ENCODE results near the gene NCKAP5L.
"Not testable (repeated sequence)": the region's sequence is repeated elsewhere in the genome, so short reads cannot be mapped to it uniquely, and the experiment has no call there.

The NCKAP5L gene

GRCh38 chr12:49792181-49792970 is 35.8 kb downstream of the NCKAP5L start:
- peaks cover 6% of the 10 kb centered on the region for H3K9me3 ChIP-seq (ENCODE audit: control insufficient read depth, low read length)
- H3K4me1 ChIP-seq (ENCODE audit: control insufficient read depth, insufficient read depth, low read length, poor library complexity, severe bottlenecking) = peaks cover 6% of the 10 kb centered on the region
- WGBS, 2 experiments (ENCODE audit: insufficient coverage in 2 of 2) = 92 to 100% methylated on average over 4 to 6 of the region's 20 CpGs
- peaks cover 78% of the 10 kb centered on the region for H3K36me3 ChIP-seq (ENCODE audit: control insufficient read depth, insufficient read depth, low read length)
- no peak overlapping the region for H3K4me3 ChIP-seq (ENCODE audit: extremely low read depth, insufficient read depth, low read length, poor library complexity, severe bottlenecking)
- no peak overlapping the region for H3K27ac ChIP-seq (ENCODE audit: low read depth, low read length, severe bottlenecking)

- H3K27ac ChIP-seq (ENCODE audit: low read depth, low read length, severe bottlenecking) = no peak overlapping the region
- 93 to 97% methylated on average over 14 to 23 of the region's 23 CpGs for WGBS, 2 experiments (ENCODE audit: insufficient coverage in 2 of 2)
- H3K36me3 ChIP-seq (ENCODE audit: control insufficient read depth, insufficient read depth, low read length) = peaks cover 71% of the 10 kb centered on the region
- peaks cover 6% of the 10 kb centered on the region for H3K4me1 ChIP-seq (ENCODE audit: control insufficient read depth, insufficient read depth, low read length, poor library complexity, severe bottlenecking)
- peaks cover 6% of the 10 kb centered on the region for H3K9me3 ChIP-seq (ENCODE audit: control insufficient read depth, low read length)
- no peak overlapping the region for H3K4me3 ChIP-seq (ENCODE audit: extremely low read depth, insufficient read depth, low read length, poor library complexity, severe bottlenecking)
Measured at GRCh38 chr12:49791700-49792099, 36.5 kb downstream of the NCKAP5L start.

- Histone ChIP-seq H3K4me1 (ENCODE audit: control insufficient read depth, insufficient read depth, low read length, poor library complexity, severe bottlenecking) (peaks cover 6% of the 10 kb centered on the region), H3K27ac (ENCODE audit: low read depth, low read length, severe bottlenecking) (no peak overlapping the region), H3K9me3 (ENCODE audit: control insufficient read depth, low read length) (peaks cover 6% of the 10 kb centered on the region), H3K4me3 (ENCODE audit: extremely low read depth, insufficient read depth, low read length, poor library complexity, severe bottlenecking) (no peak overlapping the region), H3K36me3 (ENCODE audit: control insufficient read depth, insufficient read depth, low read length) (peaks cover 64% of the 10 kb centered on the region)
- WGBS, 2 experiments (ENCODE audit: insufficient coverage in 2 of 2) = 95 to 98% methylated on average over 14 to 15 of the region's 22 CpGs
Measured at GRCh38 chr12:49790741-49791555, 37.3 kb downstream of the NCKAP5L start.

GRCh38 chr12:49789992-49790391 is 38.2 kb downstream of the NCKAP5L start:
- Histone ChIP-seq H3K4me1 (ENCODE audit: control insufficient read depth, insufficient read depth, low read length, poor library complexity, severe bottlenecking) (peaks cover 6% of the 10 kb centered on the region), H3K36me3 (ENCODE audit: control insufficient read depth, insufficient read depth, low read length) (peaks cover 54% of the 10 kb centered on the region), H3K9me3 (ENCODE audit: control insufficient read depth, low read length) (peaks cover 6% of the 10 kb centered on the region), H3K4me3 (ENCODE audit: extremely low read depth, insufficient read depth, low read length, poor library complexity, severe bottlenecking) (no peak overlapping the region), H3K27ac (ENCODE audit: low read depth, low read length, severe bottlenecking) (no peak overlapping the region)
- WGBS, 2 experiments (ENCODE audit: insufficient coverage in 2 of 2) = 78 to 96% methylated on average over 2 to 3 of the region's 3 CpGs

- Histone ChIP-seq H3K36me3 (ENCODE audit: control insufficient read depth, insufficient read depth, low read length) (peaks cover 32% of the 10 kb centered on the region), H3K9me3 (ENCODE audit: control insufficient read depth, low read length) (peaks cover 6% of the 10 kb centered on the region), H3K27ac (ENCODE audit: low read depth, low read length, severe bottlenecking) (no peak overlapping the region), H3K4me1 (ENCODE audit: control insufficient read depth, insufficient read depth, low read length, poor library complexity, severe bottlenecking) (peaks cover 6% of the 10 kb centered on the region), H3K4me3 (ENCODE audit: extremely low read depth, insufficient read depth, low read length, poor library complexity, severe bottlenecking) (no peak overlapping the region)
- WGBS, 2 experiments (ENCODE audit: insufficient coverage in 2 of 2) = no CpG with 5 or more reads among the region's 2 CpGs
Measured at GRCh38 chr12:49787672-49788071, 40.5 kb downstream of the NCKAP5L start.

GRCh38 chr12:49784756-49785409 is 43.3 kb downstream of the NCKAP5L start:
- no peak overlapping the region for H3K4me3 ChIP-seq (ENCODE audit: extremely low read depth, insufficient read depth, low read length, poor library complexity, severe bottlenecking)
- 100% methylated on average over 3 of the region's 4 CpGs; no CpG with 5 or more reads in 1 of the 2 experiments for WGBS, 2 experiments (ENCODE audit: insufficient coverage in 2 of 2)
- peaks cover 9% of the 10 kb centered on the region for H3K36me3 ChIP-seq (ENCODE audit: control insufficient read depth, insufficient read depth, low read length)
- H3K9me3 ChIP-seq (ENCODE audit: control insufficient read depth, low read length) = peaks cover 6% of the 10 kb centered on the region
- H3K27ac ChIP-seq (ENCODE audit: low read depth, low read length, severe bottlenecking) = no peak overlapping the region
- H3K4me1 ChIP-seq (ENCODE audit: control insufficient read depth, insufficient read depth, low read length, poor library complexity, severe bottlenecking) = no peaks in the 10 kb centered on the region

- Histone ChIP-seq H3K4me3 (ENCODE audit: extremely low read depth, insufficient read depth, low read length, poor library complexity, severe bottlenecking) (no peak overlapping the region), H3K4me1 (ENCODE audit: control insufficient read depth, insufficient read depth, low read length, poor library complexity, severe bottlenecking) (no peaks in the 10 kb centered on the region), H3K9me3 (ENCODE audit: control insufficient read depth, low read length) (peaks cover 6% of the 10 kb centered on the region), H3K36me3 (ENCODE audit: control insufficient read depth, insufficient read depth, low read length) (peaks cover 2% of the 10 kb centered on the region), H3K27ac (ENCODE audit: low read depth, low read length, severe bottlenecking) (peak overlapping the region; percentile 23)
- WGBS, 2 experiments (ENCODE audit: insufficient coverage in 2 of 2) = 88 to 91% methylated on average over 5 to 7 of the region's 7 CpGs
Measured at GRCh38 chr12:49783917-49784676, 44.1 kb downstream of the NCKAP5L start.

- not testable (repeated sequence) for H3K9me3 ChIP-seq (ENCODE audit: control insufficient read depth, low read length); H3K36me3 ChIP-seq (ENCODE audit: control insufficient read depth, insufficient read depth, low read length); H3K4me1 ChIP-seq (ENCODE audit: control insufficient read depth, insufficient read depth, low read length, poor library complexity, severe bottlenecking); H3K4me3 ChIP-seq (ENCODE audit: extremely low read depth, insufficient read depth, low read length, poor library complexity, severe bottlenecking); H3K27ac ChIP-seq (ENCODE audit: low read depth, low read length, severe bottlenecking)
- 96 to 98% methylated on average over 5 to 6 of the region's 6 CpGs for WGBS, 2 experiments (ENCODE audit: insufficient coverage in 2 of 2)
Measured at GRCh38 chr12:49780914-49781313, 47.3 kb downstream of the NCKAP5L start.

GRCh38 chr12:49779581-49779980 is 48.6 kb downstream of the NCKAP5L start:
- H3K27ac ChIP-seq (ENCODE audit: low read depth, low read length, severe bottlenecking) = no peak overlapping the region
- no peaks in the 10 kb centered on the region for H3K9me3 ChIP-seq (ENCODE audit: control insufficient read depth, low read length)
- H3K4me1 ChIP-seq (ENCODE audit: control insufficient read depth, insufficient read depth, low read length, poor library complexity, severe bottlenecking) = no peaks in the 10 kb centered on the region
- no peaks in the 10 kb centered on the region for H3K36me3 ChIP-seq (ENCODE audit: control insufficient read depth, insufficient read depth, low read length)
- no peak overlapping the region for H3K4me3 ChIP-seq (ENCODE audit: extremely low read depth, insufficient read depth, low read length, poor library complexity, severe bottlenecking)
- WGBS, 2 experiments (ENCODE audit: insufficient coverage in 2 of 2) = 86 to 100% methylated on average over 1 of the region's 2 CpGs
